Epidermal melanocyte (primary cell): ENCODE measurements around the gene HIVEP3.
A peak's percentile ranks its signal among the peaks of the same experiment; 100 is the strongest.
"Not testable (repeated sequence)": the region's sequence is repeated elsewhere in the genome, so short reads cannot be mapped to it uniquely, and the experiment has no call there.

Experiments
- DNase-seq: peaks from one replicate; pipeline ENCODE4 v3.0.0; 2011; ENCODE audit warnings: low spot score; ENCODE audit not compliant: insufficient read length

HIVEP3 gene

GRCh38 chr1:41713557-41714327 is 205.0 kb downstream of the HIVEP3 start:
- no peak for DNase-seq

- DNase-seq: peak; percentile 29
These were observed 205.6 kb downstream of the HIVEP3 start for GRCh38 chr1:41713141-41713540.

DNA sequence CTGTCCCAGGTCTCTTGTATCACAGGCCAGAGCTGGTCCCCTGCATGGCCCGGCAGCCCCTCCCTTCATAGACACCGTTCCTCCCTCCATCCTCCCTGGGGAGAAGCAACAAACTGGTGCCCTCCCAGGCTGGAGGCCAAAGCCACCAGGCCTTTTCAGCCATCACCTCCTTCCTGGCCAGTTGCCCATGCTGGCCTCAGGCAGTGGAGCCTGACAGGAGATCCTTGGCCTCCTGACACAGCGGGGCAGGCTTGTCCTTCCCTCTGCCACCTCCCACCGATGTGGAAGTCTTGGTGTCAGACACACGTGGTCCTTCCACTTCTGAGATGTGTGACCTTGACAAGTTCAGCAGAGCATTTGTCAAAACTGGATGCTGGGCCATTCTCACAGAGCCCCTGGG is 206.0 kb downstream of the HIVEP3 start:
- no peak for DNase-seq

GRCh38 chr1:41712081-41712480 is 206.6 kb downstream of the HIVEP3 start:
- no peak for DNase-seq

DNA sequence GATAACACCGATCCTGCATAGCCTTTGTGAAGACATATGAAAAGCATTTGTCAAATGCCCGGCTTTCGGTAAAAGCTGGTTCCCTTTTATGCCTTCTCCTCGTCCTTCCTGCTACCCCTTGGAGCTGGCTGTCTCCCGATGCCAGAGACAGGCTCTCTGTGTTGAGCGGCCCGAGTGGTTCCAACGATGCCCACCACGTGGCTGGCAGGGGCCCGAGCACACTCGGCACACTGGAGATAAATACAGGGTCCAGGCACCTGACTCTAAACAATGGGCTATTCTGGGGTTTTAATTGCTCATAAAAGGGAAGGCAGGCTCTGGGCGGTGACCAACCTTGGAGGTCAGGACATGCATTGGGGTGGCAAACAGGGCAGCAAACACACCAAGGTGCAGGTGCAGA is 207.1 kb downstream of the HIVEP3 start:
- DNase-seq: no peak

DNA sequence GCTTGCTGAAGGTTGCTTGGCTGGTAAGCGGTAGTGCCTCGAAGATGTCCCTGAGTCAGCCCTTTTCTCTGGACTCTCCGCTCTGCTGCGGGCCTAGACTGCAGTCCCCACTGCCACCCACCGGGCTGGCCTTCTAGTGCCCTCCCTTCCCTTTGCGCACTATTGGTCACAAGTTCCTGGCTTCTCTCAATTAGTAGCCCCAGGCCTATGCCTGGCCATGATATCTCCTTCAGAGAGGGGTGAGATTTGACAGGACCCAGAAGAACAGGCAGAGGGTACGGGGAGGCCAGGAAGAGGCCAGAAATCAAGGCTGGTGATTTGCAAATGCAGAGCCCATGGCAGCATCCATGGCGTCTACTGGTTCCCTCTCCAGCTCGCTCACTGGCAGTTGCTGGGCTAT is 207.7 kb downstream of the HIVEP3 start:
- no peak for DNase-seq

DNA sequence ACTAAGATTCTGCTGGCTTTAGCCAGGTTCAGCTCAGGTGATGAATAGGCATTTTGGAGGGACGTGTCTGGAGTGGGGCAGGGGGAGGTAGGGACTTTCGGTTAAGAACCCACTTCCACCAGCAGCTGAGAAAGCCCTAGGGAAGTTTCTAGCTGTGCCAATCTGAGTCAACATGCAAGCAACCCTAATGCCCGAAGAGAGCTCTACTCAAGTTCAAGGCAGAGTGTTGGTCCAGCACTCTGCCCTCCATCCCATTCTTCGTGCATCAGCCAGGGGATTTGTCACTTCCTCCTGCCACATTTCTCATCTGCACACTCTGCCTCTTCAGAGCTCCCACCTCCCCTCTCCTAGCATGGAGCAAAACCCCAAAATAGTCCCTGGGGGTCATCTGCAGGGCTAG is 208.8 kb downstream of the HIVEP3 start:
- DNase-seq: no peak

DNA sequence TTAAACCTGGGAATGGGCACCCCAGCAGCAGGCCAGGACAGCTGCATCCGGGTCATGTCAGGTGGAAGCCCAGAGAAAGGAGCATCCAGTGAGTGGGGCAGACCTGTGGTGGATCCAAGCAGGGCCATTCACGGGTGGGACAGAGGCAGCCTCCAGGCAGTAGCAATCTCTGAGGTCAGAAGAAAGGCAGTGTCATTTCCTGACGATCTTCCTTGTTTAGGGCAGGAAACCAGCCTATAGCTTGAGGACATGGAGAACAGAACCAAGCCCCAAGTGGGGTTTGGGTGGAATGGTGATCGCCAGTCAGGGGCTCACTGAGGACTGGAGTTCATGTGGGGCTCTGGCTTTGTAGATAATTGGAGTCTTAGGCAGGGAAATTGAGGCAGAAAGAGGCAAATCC is 209.4 kb downstream of the HIVEP3 start:
- no peak for DNase-seq

DNA sequence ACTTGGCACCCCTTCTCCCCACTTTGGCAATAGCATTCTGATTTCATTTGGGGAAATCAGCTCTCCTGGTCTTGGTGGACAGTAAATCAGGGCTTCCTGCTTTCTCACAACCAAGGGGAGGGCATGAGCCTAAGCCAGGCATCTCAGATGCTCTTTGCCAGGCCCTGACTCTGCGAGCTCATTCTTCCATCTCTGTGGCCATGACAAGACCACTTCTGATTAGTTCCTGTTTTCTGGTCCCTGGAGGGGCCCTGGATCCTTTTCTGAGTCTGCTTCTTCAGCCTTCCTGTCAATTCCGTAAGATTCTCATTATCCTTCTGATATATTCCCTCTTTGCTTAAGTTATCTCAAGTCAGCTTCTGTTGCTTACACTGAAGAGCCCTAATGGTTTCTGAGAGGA is 210.4 kb downstream of the HIVEP3 start:
- DNase-seq: no peak

DNA sequence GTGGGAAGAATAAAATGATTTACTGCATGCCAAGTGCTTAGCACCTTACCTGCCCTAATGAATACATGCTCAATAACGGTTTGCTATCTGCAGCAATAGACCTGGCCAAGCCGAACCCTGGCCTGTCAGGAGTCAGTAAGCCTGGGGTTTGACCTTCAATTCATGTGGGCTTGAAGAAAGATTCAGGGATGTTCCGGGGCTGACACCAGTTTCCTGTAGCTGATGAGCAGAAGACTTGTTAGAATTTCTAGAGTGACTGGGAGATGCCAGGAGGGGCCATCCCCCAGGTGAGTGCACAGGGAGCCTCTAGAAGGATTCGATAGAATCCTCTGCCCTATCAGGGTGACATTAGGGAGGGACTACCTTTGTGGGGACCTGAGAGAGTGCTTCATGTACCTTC is 210.9 kb downstream of the HIVEP3 start:
- DNase-seq: no peak

GRCh38 chr1:41705798-41706197 is 212.9 kb downstream of the HIVEP3 start:
- no peak for DNase-seq

DNA sequence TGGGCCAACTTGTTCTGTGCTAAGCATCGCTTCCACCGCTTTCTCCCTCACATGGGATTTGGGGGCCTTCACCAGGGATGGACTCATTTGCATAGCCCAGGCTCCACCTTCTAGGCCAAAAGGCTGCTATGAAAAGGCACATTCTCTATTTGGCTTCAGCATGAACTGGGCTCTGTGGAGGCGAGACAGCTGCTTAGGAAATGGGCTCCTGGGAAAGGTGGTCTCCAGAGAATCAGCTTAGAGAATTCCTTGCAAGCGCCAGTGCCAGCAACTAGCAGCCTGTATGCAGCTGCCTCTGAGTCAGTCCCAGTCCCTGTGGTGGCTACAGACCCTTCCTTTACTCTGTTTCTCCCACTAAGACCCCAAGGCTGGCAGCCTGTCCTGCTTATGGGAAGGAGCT is 214.5 kb downstream of the HIVEP3 start:
- DNase-seq: no peak

DNA sequence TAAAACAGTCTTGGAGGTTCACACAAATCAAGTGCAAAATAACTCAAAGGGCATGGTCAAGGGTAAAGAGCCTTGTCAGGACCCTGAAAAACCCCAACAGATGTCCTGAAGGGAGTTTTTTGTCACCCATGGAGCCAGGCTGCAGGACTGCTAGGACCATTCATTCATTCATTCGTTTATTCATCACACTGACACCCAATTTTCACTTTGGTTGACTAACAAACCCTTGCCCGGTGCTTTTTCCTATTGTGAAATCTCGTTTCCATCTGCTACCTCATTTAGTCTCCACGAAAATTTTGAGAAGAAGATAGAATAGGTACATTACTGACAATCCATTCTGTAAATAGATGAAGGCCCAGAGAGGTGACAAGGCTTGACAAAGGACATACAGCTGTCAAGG is 216.0 kb downstream of the HIVEP3 start:
- no peak for DNase-seq

- DNase-seq: no peak
These were observed 217.7 kb downstream of the HIVEP3 start for GRCh38 chr1:41700986-41701535.

- DNase-seq: no peak
These were observed 218.1 kb downstream of the HIVEP3 start for GRCh38 chr1:41700581-41700980.

DNA sequence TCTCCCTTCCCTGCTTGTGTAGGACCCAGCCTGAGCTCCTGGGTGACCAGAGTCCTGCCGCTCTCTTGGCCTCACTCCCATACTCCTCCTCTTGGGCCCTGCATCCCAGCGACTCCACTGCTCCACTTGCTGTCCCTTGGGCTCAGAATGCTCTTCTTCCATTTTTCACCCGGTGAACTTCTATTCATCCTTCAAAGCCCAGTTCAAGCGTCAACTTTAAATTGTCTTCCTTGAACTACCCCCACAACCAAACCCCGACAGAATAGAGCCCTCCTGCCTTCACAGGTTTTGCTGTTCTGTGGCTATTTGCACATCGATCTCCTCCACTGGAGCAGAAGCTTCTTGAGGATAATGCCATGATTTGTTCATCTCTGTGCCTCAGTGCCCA is 218.9 kb downstream of the HIVEP3 start:
- no peak for DNase-seq

GRCh38 chr1:41698916-41699860 is 219.5 kb downstream of the HIVEP3 start:
- no peak for DNase-seq

- no peak for DNase-seq
These were observed 222.3 kb downstream of the HIVEP3 start for GRCh38 chr1:41696381-41696780.

GRCh38 chr1:41695118-41695745 is 223.5 kb downstream of the HIVEP3 start:
- DNase-seq: no peak

GRCh38 chr1:41691966-41692365 is 226.8 kb downstream of the HIVEP3 start:
- not testable (repeated sequence) for DNase-seq

DNA sequence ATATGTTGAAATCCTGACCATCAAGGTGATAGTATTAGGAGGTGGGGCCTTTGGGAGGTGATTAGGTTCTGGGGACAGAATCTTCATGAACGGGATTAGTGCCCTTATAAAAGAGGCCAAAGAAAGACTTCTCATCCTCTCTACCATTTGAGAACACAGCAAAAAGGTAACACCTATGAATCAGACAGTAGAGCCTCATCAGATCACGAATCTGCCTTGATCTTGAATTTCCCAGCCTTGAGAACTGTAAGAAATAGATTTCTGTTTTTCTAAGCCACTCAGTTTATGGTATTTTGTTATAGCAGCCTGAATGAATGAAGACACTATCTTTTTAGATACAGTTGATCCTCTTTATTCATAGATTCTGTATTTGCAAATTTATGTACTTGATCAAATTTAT is 227.3 kb downstream of the HIVEP3 start:
- no peak for DNase-seq

DNA sequence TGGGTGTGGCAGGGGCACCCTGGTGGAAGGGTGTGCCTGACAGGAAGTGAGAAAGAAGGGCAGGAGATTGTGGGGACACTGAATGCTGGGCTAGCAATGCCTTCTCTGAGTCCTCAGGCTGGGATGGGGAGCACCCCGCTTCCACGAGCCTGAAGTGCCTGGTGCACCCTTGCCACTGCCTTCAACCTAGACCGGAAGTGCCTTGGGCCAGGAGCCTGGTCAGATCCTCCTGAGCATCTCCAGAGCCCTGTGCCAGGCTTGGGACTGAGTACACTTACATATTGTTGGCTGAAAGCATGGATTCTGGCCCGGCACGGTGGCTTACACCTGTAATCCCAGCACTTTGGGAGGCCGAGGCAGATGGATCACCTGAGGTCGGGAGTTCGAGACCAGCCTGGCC is 228.4 kb downstream of the HIVEP3 start:
- no peak for DNase-seq
